Stomach (tissue), 4 donors: Measurements from ENCODE around the gene KLHL29.

Source experiments
- CTCF ChIP-seq, 7 experiments: fragments of 450-650 bp in 4 of 7; fragments of 200-600 bp in 3 of 7; sonication (generic) in 3 of 7; IDR thresholded peaks; one replicate each; pipeline ENCODE4 v1.5.1; 2016 to 2019; ENCODE audit warnings: antibody characterized with exemption in 7 of 7, control low read depth in 2 of 7, mild to moderate bottlenecking in 1 of 7
- EP300 ChIP-seq: sonication (generic); formaldehyde crosslinking; IDR thresholded peaks from one replicate; pipeline ENCODE4 v1.6.1; 2017; ENCODE audit warnings: antibody characterized with exemption
- POLR2A ChIP-seq, 4 donors: fragments of 450-650 bp; IDR thresholded peaks; one replicate each; pipeline ENCODE4 v1.6.1; 2016; ENCODE audit warnings: antibody characterized with exemption in 4 of 4, control low read depth in 2 of 4, mild to moderate bottlenecking in 1 of 4, moderate library complexity in 1 of 4
- POLR2AphosphoS5 ChIP-seq, 3 donors: sonication (generic); formaldehyde crosslinking; IDR thresholded peaks; one replicate each; pipeline ENCODE4 v1.6.1; 2016; ENCODE audit warnings: antibody characterized with exemption in 3 of 3

DNA sequence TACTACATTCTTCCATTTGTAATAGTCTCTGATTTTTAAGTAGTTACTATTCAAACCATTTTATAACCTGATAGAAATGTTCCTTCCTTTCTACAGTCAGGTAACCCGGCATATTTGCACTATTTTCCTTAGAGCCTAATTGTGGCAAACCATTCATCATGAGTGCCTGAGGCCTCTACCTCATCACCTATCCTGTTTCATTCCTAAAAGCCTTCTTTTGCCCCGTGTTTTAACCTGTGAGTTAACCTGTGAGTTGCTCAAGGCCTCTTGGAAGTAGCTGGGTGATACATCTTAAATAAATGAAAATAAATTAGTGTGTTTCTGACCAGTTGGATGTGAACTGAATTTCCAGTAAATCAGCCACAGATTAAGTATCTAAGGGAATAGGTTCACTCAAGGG lies 6.5 kb upstream of the KLHL29 start:
- TF ChIP-seq CTCF (IDR thresholded peaks at IDR 0.05) (no peak), EP300 (no peak), POLR2A (IDR thresholded peaks at IDR 0.05) (no peak), POLR2AphosphoS5 (IDR thresholded peaks at IDR 0.05) (no peak)
